ENCODE measurements around the gene GGT6.

The GGT6 gene

DNA sequence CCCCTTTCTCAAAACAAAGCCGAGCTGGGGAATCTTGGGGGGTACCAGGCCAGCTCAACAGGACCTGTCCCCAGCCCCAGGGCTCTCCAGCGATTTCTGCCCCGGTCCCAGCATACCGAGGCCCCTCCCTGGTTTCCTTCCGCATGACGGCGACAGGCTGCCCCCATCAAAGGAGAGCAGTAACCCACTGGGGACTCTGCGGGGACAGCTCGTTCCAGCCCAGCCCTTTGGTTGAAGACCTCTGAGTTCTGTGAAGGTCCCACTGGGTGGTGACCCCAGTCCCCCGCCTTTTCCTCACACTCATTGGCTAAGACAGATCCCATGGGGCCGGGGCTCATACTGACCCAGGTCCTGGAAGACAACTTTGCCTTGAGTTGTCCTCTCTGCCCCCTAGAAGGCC lies 28.0 kb upstream of the GGT6 start:
- Mint-ChIP-seq H3K36me3 (ENCODE audit: low read depth) (no peaks in the 10 kb centered on the region), H3K4me3 (no peak overlapping the region), H3K4me1 (peaks cover 74% of the 10 kb centered on the region), H3K27ac (no peak overlapping the region), H3K9me3 (no peaks in the 10 kb centered on the region), H3K27me3 (ENCODE audit: low read depth, poor library complexity) (peaks cover 48% of the 10 kb centered on the region)
- no peak for DNase-seq
- TF ChIP-seq, protein P1, sequence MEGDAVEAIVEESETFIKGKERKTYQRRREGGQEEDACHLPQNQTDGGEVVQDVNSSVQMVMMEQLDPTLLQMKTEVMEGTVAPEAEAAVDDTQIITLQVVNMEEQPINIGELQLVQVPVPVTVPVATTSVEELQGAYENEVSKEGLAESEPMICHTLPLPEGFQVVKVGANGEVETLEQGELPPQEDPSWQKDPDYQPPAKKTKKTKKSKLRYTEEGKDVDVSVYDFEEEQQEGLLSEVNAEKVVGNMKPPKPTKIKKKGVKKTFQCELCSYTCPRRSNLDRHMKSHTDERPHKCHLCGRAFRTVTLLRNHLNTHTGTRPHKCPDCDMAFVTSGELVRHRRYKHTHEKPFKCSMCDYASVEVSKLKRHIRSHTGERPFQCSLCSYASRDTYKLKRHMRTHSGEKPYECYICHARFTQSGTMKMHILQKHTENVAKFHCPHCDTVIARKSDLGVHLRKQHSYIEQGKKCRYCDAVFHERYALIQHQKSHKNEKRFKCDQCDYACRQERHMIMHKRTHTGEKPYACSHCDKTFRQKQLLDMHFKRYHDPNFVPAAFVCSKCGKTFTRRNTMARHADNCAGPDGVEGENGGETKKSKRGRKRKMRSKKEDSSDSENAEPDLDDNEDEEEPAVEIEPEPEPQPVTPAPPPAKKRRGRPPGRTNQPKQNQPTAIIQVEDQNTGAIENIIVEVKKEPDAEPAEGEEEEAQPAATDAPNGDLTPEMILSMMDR (IDR thresholded peaks at IDR 0.05): no peak

DNA sequence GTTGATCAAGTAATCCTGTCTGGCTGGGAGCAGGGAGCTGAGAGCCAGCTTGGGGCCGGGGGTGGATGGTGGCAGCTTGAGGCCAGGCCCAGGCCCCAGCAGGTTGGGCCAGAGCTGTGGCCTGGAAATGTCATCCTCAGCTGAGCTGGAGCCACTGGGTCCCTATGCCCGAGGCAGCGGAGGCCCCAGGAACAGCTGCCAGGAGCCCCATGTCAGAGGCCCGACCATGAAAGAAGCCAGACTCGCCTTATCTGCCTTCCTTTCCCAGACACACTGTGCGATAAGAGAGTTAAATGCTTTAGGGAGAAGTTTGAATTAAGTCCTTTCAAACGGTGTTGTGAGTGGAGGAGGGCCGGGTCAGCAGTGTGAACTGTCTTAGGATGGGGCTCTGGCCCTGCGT lies 27.4 kb upstream of the GGT6 start:
- no peaks in the 10 kb centered on the region for H3K9me3 Mint-ChIP-seq
- no peaks in the 10 kb centered on the region for H3K36me3 Mint-ChIP-seq (ENCODE audit: low read depth)
- H3K4me1 Mint-ChIP-seq: peaks cover 79% of the 10 kb centered on the region
- H3K4me3 Mint-ChIP-seq: no peak overlapping the region
- no peak for DNase-seq
- H3K27me3 Mint-ChIP-seq (ENCODE audit: low read depth, poor library complexity): peaks cover 54% of the 10 kb centered on the region
- H3K27ac Mint-ChIP-seq: no peak overlapping the region
- TF ChIP-seq, protein P1 (IDR thresholded peaks at IDR 0.05): no peak

DNA sequence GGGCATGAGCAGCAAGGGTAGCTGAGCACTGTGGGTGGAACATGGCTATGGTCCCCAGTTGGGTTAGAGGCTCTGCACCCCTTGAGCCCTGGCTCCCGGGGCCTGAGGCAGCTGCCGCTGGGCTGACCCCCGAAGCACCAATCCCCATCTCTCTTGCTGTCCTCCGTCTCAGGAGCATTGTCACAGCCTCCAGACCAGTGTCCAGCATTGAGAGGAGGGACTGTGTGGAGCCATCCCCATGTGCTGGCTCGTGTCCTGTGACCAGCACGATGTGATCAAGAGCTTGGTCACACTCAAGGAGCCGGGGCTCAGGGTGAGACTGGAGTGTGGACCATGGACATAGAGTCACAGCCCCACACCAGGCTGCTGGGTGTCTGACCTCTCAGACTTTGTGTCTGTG lies 26.8 kb upstream of the GGT6 start:
- Mint-ChIP-seq H3K4me1 (peaks cover 79% of the 10 kb centered on the region), H3K27me3 (ENCODE audit: low read depth, poor library complexity) (peaks cover 58% of the 10 kb centered on the region), H3K4me3 (no peak overlapping the region), H3K27ac (no peak overlapping the region), H3K36me3 (ENCODE audit: low read depth) (no peaks in the 10 kb centered on the region), H3K9me3 (no peaks in the 10 kb centered on the region)
- TF ChIP-seq, protein P1 (IDR thresholded peaks at IDR 0.05): no peak
- DNase-seq: no peak

DNA sequence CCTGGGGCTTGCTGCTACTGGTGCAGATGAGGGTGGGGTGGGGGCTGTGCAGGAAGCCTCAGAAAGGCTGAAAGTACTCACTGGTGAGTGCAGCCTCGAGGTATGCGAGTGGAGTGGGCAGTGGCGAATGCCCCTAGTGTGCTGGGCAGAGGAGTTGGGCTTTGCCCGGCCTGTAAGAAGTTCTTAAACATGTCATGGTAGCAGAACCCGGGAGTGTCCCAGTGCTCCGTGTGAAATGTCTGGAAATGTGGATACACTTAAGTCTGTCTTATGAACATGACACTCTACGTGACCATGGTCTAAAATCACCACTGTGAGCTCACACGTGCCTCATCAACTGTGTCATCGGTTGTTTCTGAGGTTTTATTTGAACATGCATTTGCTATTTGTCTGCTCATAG lies 25.7 kb upstream of the GGT6 start:
- Mint-ChIP-seq H3K36me3 (ENCODE audit: low read depth) (no peaks in the 10 kb centered on the region), H3K4me3 (peak overlapping the region; percentile 89), H3K27me3 (ENCODE audit: low read depth, poor library complexity) (peaks cover 63% of the 10 kb centered on the region), H3K4me1 (peaks cover 81% of the 10 kb centered on the region), H3K27ac (no peak overlapping the region), H3K9me3 (no peaks in the 10 kb centered on the region)
- no peak for DNase-seq
- TF ChIP-seq, protein P1 (IDR thresholded peaks at IDR 0.05): no peak

DNA sequence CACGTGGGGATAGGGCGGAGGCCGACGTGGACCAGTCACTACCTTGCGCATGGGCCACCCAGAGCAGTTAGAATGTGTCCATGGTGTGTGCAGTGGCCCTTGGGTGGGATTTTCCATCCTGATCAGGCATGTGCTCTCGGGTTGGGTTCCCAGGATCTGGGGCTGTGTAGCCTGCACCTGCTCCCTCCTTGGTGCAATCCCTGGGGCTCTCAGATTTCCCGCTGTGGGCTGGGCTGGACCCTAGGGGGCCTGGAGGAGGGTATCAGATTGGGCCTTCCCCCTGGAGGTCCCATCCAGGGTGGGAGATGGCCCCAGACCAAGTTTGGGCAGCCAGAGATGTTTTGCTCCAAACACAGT lies 25.2 kb upstream of the GGT6 start:
- peaks cover 83% of the 10 kb centered on the region for H3K4me1 Mint-ChIP-seq
- peaks cover 64% of the 10 kb centered on the region for H3K27me3 Mint-ChIP-seq (ENCODE audit: low read depth, poor library complexity)
- TF ChIP-seq, protein P1 (IDR thresholded peaks at IDR 0.05): no peak
- H3K4me3 Mint-ChIP-seq: peak overlapping the region; percentile 89
- H3K27ac Mint-ChIP-seq: no peak overlapping the region
- H3K36me3 Mint-ChIP-seq (ENCODE audit: low read depth): no peaks in the 10 kb centered on the region
- no peaks in the 10 kb centered on the region for H3K9me3 Mint-ChIP-seq
- no peak for DNase-seq

DNA sequence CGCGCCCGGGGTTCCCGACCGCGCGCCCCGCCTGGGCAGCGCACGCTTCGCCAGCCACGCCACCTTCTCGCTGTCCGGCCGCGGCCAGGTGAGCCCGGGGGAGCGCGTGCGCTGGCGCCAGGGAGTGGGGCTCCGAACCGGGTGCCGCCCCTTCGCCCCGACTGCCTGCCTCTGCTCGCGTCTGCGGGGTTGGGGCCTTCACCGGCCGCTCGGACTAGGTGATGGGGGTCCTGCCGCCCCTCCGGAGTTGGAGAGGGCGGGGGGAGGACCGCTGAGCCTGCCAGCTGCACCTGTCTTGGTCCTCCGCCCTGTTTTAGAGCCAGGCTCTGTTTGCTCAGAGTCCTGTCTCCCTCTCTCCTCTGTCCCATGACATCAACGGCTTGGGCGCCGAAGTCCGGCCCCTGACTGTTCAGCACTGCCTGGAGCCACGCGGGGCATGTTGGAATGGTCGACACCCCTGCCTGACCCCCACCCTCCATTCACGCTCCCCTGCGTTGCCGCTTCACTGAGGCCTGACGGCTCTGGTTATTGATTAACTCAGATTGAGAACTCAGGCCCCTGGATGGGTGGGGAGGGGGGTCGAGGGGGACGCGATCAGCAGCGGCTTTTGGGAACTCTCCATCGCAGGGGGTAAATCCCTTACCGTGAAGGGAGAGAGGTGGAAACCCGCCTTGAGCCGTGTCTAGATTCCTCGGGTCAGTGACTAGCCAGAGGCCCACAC lies 24.7 kb upstream of the GGT6 start:
- no peak overlapping the region for H3K27ac Mint-ChIP-seq

More for the DNA sequence above, 24.7 kb upstream of the GGT6 start:
- H3K4me3 Mint-ChIP-seq: peak overlapping the region; percentile 89
- H3K9me3 Mint-ChIP-seq: no peaks in the 10 kb centered on the region
- H3K4me1 Mint-ChIP-seq: peaks cover 83% of the 10 kb centered on the region
- no peaks in the 10 kb centered on the region for H3K36me3 Mint-ChIP-seq (ENCODE audit: low read depth)
- peaks cover 58% of the 10 kb centered on the region for H3K27me3 Mint-ChIP-seq (ENCODE audit: low read depth, poor library complexity)
- DNase-seq: peak; percentile 56
- TF ChIP-seq, protein P1 (IDR thresholded peaks at IDR 0.05): no peak
